ENCODE measurements around the gene ADRM1. TPM values are rescaled to one million over a fixed set of nuclear protein-coding genes. Genes with fewer than 3 reads are reported as not detected.

Gene ADRM1
- total RNA-seq, 2 experiments from 2014 or later, result 40.8 to 44.3 TPM

GRCh38 chr20:62280303-62280702 lies 22.5 kb upstream of the ADRM1 start:
- intact Hi-C loops (cut with DNase I, micrococcal nuclease), result no loop called here
- peaks cover 84% of the 10 kb centered on the region for H3K36me3 Mint-ChIP-seq (ENCODE audit: low read depth)
- POLR2A ChIA-PET, result no interaction called here

GRCh38 chr20:62281161-62281933 lies 21.4 kb upstream of the ADRM1 start:
- CTCF ChIA-PET, result no interaction called here
- Mint-ChIP-seq H3K36me3 (ENCODE audit: low read depth) (peaks cover 78% of the 10 kb centered on the region), H3K4me3 (no peak overlapping the region), H3K27me3 (no peaks in the 10 kb centered on the region), H3K9me3 (no peaks in the 10 kb centered on the region), H3K4me1 (ENCODE audit: low read depth) (no peaks in the 10 kb centered on the region), H3K27ac (no peak overlapping the region)
- DNase-seq (no peak), ATAC-seq (ENCODE audit: poor library complexity) (no peak)
- no peaks in the 10 kb centered on the region for H3K27me3 ChIP-seq (ENCODE audit: control insufficient read depth in 1 of 2, insufficient read depth in 2 of 2, low read length in 2 of 2)
- peaks cover 70% of the 10 kb centered on the region for H3K36me3 ChIP-seq (ENCODE audit: insufficient read depth, low read length)
- H3K4me3 ChIP-seq (ENCODE audit: low read length), result no peak overlapping the region
- no peak for TF ChIP-seq CTCF (IDR thresholded peaks at IDR 0.05)
- H3K4me1 ChIP-seq (ENCODE audit: insufficient read depth, low read length), result no peaks in the 10 kb centered on the region
- intact Hi-C loops (cut with DNase I, micrococcal nuclease), result no loop called here
- H3K9me3 ChIP-seq (ENCODE audit: control insufficient read depth in 1 of 2, insufficient read depth in 1 of 2, low read length in 2 of 2), result no peaks in the 10 kb centered on the region
- POLR2A ChIA-PET, result no interaction called here
- no peak overlapping the region for H3K27ac ChIP-seq (ENCODE audit: low read depth in 1 of 2, low read length in 2 of 2)

More at GRCh38 chr20:62280303-62280702, 22.5 kb upstream of the ADRM1 start:
- no peaks in the 10 kb centered on the region for H3K27me3 ChIP-seq (ENCODE audit: control insufficient read depth in 1 of 2, insufficient read depth in 2 of 2, low read length in 2 of 2)
- H3K36me3 ChIP-seq (ENCODE audit: insufficient read depth, low read length), result peaks cover 63% of the 10 kb centered on the region
- H3K27me3 Mint-ChIP-seq, result no peaks in the 10 kb centered on the region
- H3K27ac Mint-ChIP-seq, result no peak overlapping the region
- no peak overlapping the region for H3K4me3 ChIP-seq (ENCODE audit: low read length)
- no peak overlapping the region for H3K4me3 Mint-ChIP-seq
- no peaks in the 10 kb centered on the region for H3K4me1 ChIP-seq (ENCODE audit: insufficient read depth, low read length)
- TF ChIP-seq CTCF (IDR thresholded peaks at IDR 0.05), result no peak
- H3K4me1 Mint-ChIP-seq (ENCODE audit: low read depth), result no peaks in the 10 kb centered on the region
- ATAC-seq (ENCODE audit: poor library complexity) (no peak), DNase-seq (no peak)
- no peak overlapping the region for H3K27ac ChIP-seq (ENCODE audit: low read depth in 1 of 2, low read length in 2 of 2)
- no peaks in the 10 kb centered on the region for H3K9me3 ChIP-seq (ENCODE audit: control insufficient read depth in 1 of 2, insufficient read depth in 1 of 2, low read length in 2 of 2)
- no peaks in the 10 kb centered on the region for H3K9me3 Mint-ChIP-seq
- CTCF ChIA-PET, result no interaction called here

- Mint-ChIP-seq H3K27ac (no peak overlapping the region), H3K4me3 (no peak overlapping the region), H3K4me1 (ENCODE audit: low read depth) (no peaks in the 10 kb centered on the region), H3K9me3 (no peaks in the 10 kb centered on the region), H3K36me3 (ENCODE audit: low read depth) (peaks cover 78% of the 10 kb centered on the region), H3K27me3 (no peaks in the 10 kb centered on the region)
- CTCF ChIA-PET, result no interaction called here
- H3K9me3 ChIP-seq (ENCODE audit: control insufficient read depth in 1 of 2, insufficient read depth in 1 of 2, low read length in 2 of 2), result no peaks in the 10 kb centered on the region
- intact Hi-C loops (cut with DNase I, micrococcal nuclease), result no loop called here
- TF ChIP-seq CTCF (IDR thresholded peaks at IDR 0.05), result no peak
- ATAC-seq (ENCODE audit: poor library complexity) (no peak), DNase-seq (no peak)
- peaks cover 73% of the 10 kb centered on the region for H3K36me3 ChIP-seq (ENCODE audit: insufficient read depth, low read length)
- no peak overlapping the region for H3K27ac ChIP-seq (ENCODE audit: low read depth in 1 of 2, low read length in 2 of 2)
- H3K27me3 ChIP-seq (ENCODE audit: control insufficient read depth in 1 of 2, insufficient read depth in 2 of 2, low read length in 2 of 2), result no peaks in the 10 kb centered on the region
- POLR2A ChIA-PET, result no interaction called here
- H3K4me1 ChIP-seq (ENCODE audit: insufficient read depth, low read length), result no peaks in the 10 kb centered on the region
- H3K4me3 ChIP-seq (ENCODE audit: low read length), result no peak overlapping the region
These were observed 20.7 kb upstream of the ADRM1 start for GRCh38 chr20:62282103-62282502.

Measured in CD4-positive, alpha-beta T cell (primary cell).